Measurements from ENCODE around the gene CTNNA3.
A peak's percentile ranks its signal among the peaks of the same experiment; 100 is the strongest.

Gene CTNNA3

GRCh38 chr10:66931949-66932343 lies 764.0 kb downstream of the CTNNA3 start:
- DNase-seq (ENCODE audit: low read depth, low spot score): no peak

- DNase-seq (ENCODE audit: low read depth, low spot score): peak; percentile 40
Measured at GRCh38 chr10:66931340-66931948, 764.6 kb downstream of the CTNNA3 start.

GRCh38 chr10:66929375-66929774 lies 766.6 kb downstream of the CTNNA3 start:
- DNase-seq (ENCODE audit: low read depth, low spot score): no peak

GRCh38 chr10:66928776-66929175 lies 767.2 kb downstream of the CTNNA3 start:
- DNase-seq (ENCODE audit: low read depth, low spot score): no peak

GRCh38 chr10:66927971-66928770 lies 767.8 kb downstream of the CTNNA3 start:
- no peak for DNase-seq (ENCODE audit: low read depth, low spot score)

- no peak for DNase-seq (ENCODE audit: low read depth, low spot score)
Measured at GRCh38 chr10:66927251-66927935, 768.6 kb downstream of the CTNNA3 start.

GRCh38 chr10:66926841-66927240 lies 769.2 kb downstream of the CTNNA3 start:
- DNase-seq (ENCODE audit: low read depth, low spot score): no peak

GRCh38 chr10:66925896-66926715 lies 769.9 kb downstream of the CTNNA3 start, which contains the start of gene LRRTM3:
LRRTM3 (plus strand) TSS chr10:66926036.
- DNase-seq (ENCODE audit: low read depth, low spot score): peak; percentile 71

GRCh38 chr10:66925373-66925772 lies 770.6 kb downstream of the CTNNA3 start:
- DNase-seq (ENCODE audit: low read depth, low spot score): no peak

- DNase-seq (ENCODE audit: low read depth, low spot score): no peak
Measured at GRCh38 chr10:66924674-66925345, 771.2 kb downstream of the CTNNA3 start.

GRCh38 chr10:66919248-66919647 lies 776.7 kb downstream of the CTNNA3 start:
- DNase-seq (ENCODE audit: low read depth, low spot score): no peak

GRCh38 chr10:66917104-66917503 lies 778.9 kb downstream of the CTNNA3 start:
- DNase-seq (ENCODE audit: low read depth, low spot score): no peak

- DNase-seq (ENCODE audit: low read depth, low spot score): no peak
Measured at GRCh38 chr10:66916030-66916429, 780.0 kb downstream of the CTNNA3 start.

- no peak for DNase-seq (ENCODE audit: low read depth, low spot score)
Measured at GRCh38 chr10:66910671-66911070, 785.3 kb downstream of the CTNNA3 start.

GRCh38 chr10:66892871-66893270 lies 803.1 kb downstream of the CTNNA3 start:
- no peak for DNase-seq (ENCODE audit: low read depth, low spot score)

GRCh38 chr10:66888237-66888636 lies 807.8 kb downstream of the CTNNA3 start:
- no peak for DNase-seq (ENCODE audit: low read depth, low spot score)

GRCh38 chr10:66886848-66887247 lies 809.1 kb downstream of the CTNNA3 start:
- DNase-seq (ENCODE audit: low read depth, low spot score): no peak

- no peak for DNase-seq (ENCODE audit: low read depth, low spot score)
Measured at GRCh38 chr10:66882271-66882670, 813.7 kb downstream of the CTNNA3 start.

GRCh38 chr10:66881814-66882213 lies 814.2 kb downstream of the CTNNA3 start:
- DNase-seq (ENCODE audit: low read depth, low spot score): no peak

- DNase-seq (ENCODE audit: low read depth, low spot score): no peak
Measured at GRCh38 chr10:66880826-66881225, 815.2 kb downstream of the CTNNA3 start.

GRCh38 chr10:66880292-66880691 lies 815.7 kb downstream of the CTNNA3 start:
- DNase-seq (ENCODE audit: low read depth, low spot score): no peak
